ENCODE data around the gene FOXR1. TPM values are rescaled to one million over a fixed set of nuclear protein-coding genes. Genes with fewer than 3 reads are reported as not detected.

The FOXR1 gene
- total RNA-seq, 1 donor from 2014 or later: not detected

GRCh38 chr11:119019996-119020395 is 48.4 kb downstream of the FOXR1 start:
- TF ChIP-seq CTCF (IDR thresholded peaks at IDR 0.05; ENCODE audit: insufficient read depth, low read depth, low read length) (no peak), EZH2 (IDR thresholded peaks at IDR 0.05; ENCODE audit: insufficient read depth, low read length) (no peak)
- Histone ChIP-seq H3K79me2 (ENCODE audit: insufficient read depth, low read length) (peaks cover 72% of the 10 kb centered on the region), H3K27ac (ENCODE audit: low read depth, low read length) (no peak overlapping the region), H3K9ac (ENCODE audit: low read length) (peak overlapping the region; percentile 95), H3K4me1 (ENCODE audit: insufficient read depth, low read length) (peaks cover 19% of the 10 kb centered on the region), H3K9me3 (ENCODE audit: insufficient read depth, low read depth, low read length) (no peaks in the 10 kb centered on the region), H2AFZ (ENCODE audit: low read depth, low read length) (no peak overlapping the region), H3K4me2 (ENCODE audit: low read length) (peak overlapping the region; percentile 86), H3K36me3 (ENCODE audit: insufficient read depth, low read length) (peaks cover 28% of the 10 kb centered on the region), H3K27me3 (ENCODE audit: insufficient read depth, low read length) (no peaks in the 10 kb centered on the region), H4K20me1 (ENCODE audit: insufficient read depth, low read length) (peaks cover 76% of the 10 kb centered on the region), H3K4me3 (ENCODE audit: insufficient read depth, low read depth, low read length) (peak overlapping the region; percentile 20)
- peak overlapping the region; percentile 99 for H3K4me3 Mint-ChIP-seq (ENCODE audit: unreplicated experiment)
- no peak for DNase-seq (ENCODE audit: low read depth)
- no peaks in the 10 kb centered on the region for H3K27me3 Mint-ChIP-seq (ENCODE audit: low read depth, unreplicated experiment)
- H3K4me1 Mint-ChIP-seq (ENCODE audit: low read depth, unreplicated experiment): peaks cover 29% of the 10 kb centered on the region
- H3K27ac Mint-ChIP-seq (ENCODE audit: unreplicated experiment): peak overlapping the region; percentile 86
- FAIRE-seq: no peak
- H3K9me3 Mint-ChIP-seq (ENCODE audit: unreplicated experiment): no peaks in the 10 kb centered on the region
- peaks cover 16% of the 10 kb centered on the region for H3K36me3 Mint-ChIP-seq (ENCODE audit: low read depth, unreplicated experiment)

GRCh38 chr11:119021631-119022030 is 50.1 kb downstream of the FOXR1 start:
- Mint-ChIP-seq H3K4me3 (ENCODE audit: unreplicated experiment) (peak overlapping the region; percentile 45), H3K27ac (ENCODE audit: unreplicated experiment) (no peak overlapping the region), H3K27me3 (ENCODE audit: low read depth, unreplicated experiment) (no peaks in the 10 kb centered on the region), H3K36me3 (ENCODE audit: low read depth, unreplicated experiment) (peaks cover 20% of the 10 kb centered on the region), H3K4me1 (ENCODE audit: low read depth, unreplicated experiment) (peaks cover 16% of the 10 kb centered on the region), H3K9me3 (ENCODE audit: unreplicated experiment) (no peaks in the 10 kb centered on the region)
- H3K4me3 ChIP-seq (ENCODE audit: insufficient read depth, low read depth, low read length): no peak overlapping the region
- H3K9ac ChIP-seq (ENCODE audit: low read length): no peak overlapping the region
- no peak overlapping the region for H3K27ac ChIP-seq (ENCODE audit: low read depth, low read length)
- DNase-seq (ENCODE audit: low read depth) (no peak), FAIRE-seq (no peak)
- no peak overlapping the region for H3K4me2 ChIP-seq (ENCODE audit: low read length)
- H4K20me1 ChIP-seq (ENCODE audit: insufficient read depth, low read length): peaks cover 67% of the 10 kb centered on the region
- H3K36me3 ChIP-seq (ENCODE audit: insufficient read depth, low read length): peaks cover 15% of the 10 kb centered on the region
- H2AFZ ChIP-seq (ENCODE audit: low read depth, low read length): no peak overlapping the region
- no peaks in the 10 kb centered on the region for H3K9me3 ChIP-seq (ENCODE audit: insufficient read depth, low read depth, low read length)
- no peaks in the 10 kb centered on the region for H3K27me3 ChIP-seq (ENCODE audit: insufficient read depth, low read length)
- TF ChIP-seq EZH2 (IDR thresholded peaks at IDR 0.05; ENCODE audit: insufficient read depth, low read length) (no peak), CTCF (IDR thresholded peaks at IDR 0.05; ENCODE audit: insufficient read depth, low read depth, low read length) (no peak)
- H3K4me1 ChIP-seq (ENCODE audit: insufficient read depth, low read length): peaks cover 11% of the 10 kb centered on the region
- peaks cover 56% of the 10 kb centered on the region for H3K79me2 ChIP-seq (ENCODE audit: insufficient read depth, low read length)

GRCh38 chr11:119023741-119024140 is 52.2 kb downstream of the FOXR1 start:
- Mint-ChIP-seq H3K4me3 (ENCODE audit: unreplicated experiment) (no peak overlapping the region), H3K36me3 (ENCODE audit: low read depth, unreplicated experiment) (peaks cover 25% of the 10 kb centered on the region)

More at GRCh38 chr11:119023741-119024140, 52.2 kb downstream of the FOXR1 start:
- Histone ChIP-seq H3K9ac (ENCODE audit: low read length) (no peak overlapping the region), H3K27me3 (ENCODE audit: insufficient read depth, low read length) (no peaks in the 10 kb centered on the region), H3K4me2 (ENCODE audit: low read length) (peak overlapping the region; percentile 13), H3K4me3 (ENCODE audit: insufficient read depth, low read depth, low read length) (no peak overlapping the region), H3K27ac (ENCODE audit: low read depth, low read length) (no peak overlapping the region), H2AFZ (ENCODE audit: low read depth, low read length) (no peak overlapping the region), H3K4me1 (ENCODE audit: insufficient read depth, low read length) (peaks cover 10% of the 10 kb centered on the region), H4K20me1 (ENCODE audit: insufficient read depth, low read length) (peaks cover 58% of the 10 kb centered on the region), H3K79me2 (ENCODE audit: insufficient read depth, low read length) (peaks cover 37% of the 10 kb centered on the region), H3K36me3 (ENCODE audit: insufficient read depth, low read length) (peaks cover 12% of the 10 kb centered on the region), H3K9me3 (ENCODE audit: insufficient read depth, low read depth, low read length) (no peaks in the 10 kb centered on the region)
- TF ChIP-seq EZH2 (IDR thresholded peaks at IDR 0.05; ENCODE audit: insufficient read depth, low read length) (no peak), CTCF (IDR thresholded peaks at IDR 0.05; ENCODE audit: insufficient read depth, low read depth, low read length) (no peak)
- DNase-seq (ENCODE audit: low read depth) (peak; percentile 37), FAIRE-seq (no peak)
- Mint-ChIP-seq H3K27ac (ENCODE audit: unreplicated experiment) (no peak overlapping the region), H3K27me3 (ENCODE audit: low read depth, unreplicated experiment) (no peaks in the 10 kb centered on the region), H3K4me1 (ENCODE audit: low read depth, unreplicated experiment) (peaks cover 14% of the 10 kb centered on the region), H3K9me3 (ENCODE audit: unreplicated experiment) (no peaks in the 10 kb centered on the region)
